HL-60/S4 treated with phorbol 12-myristate 13-acetate at 8.2 ng/mL for 4 days and 3 days (cell line): ENCODE results near the gene TTPAL.

Experiments
- in situ Hi-C: fragments of 300-500 bp; cut with MboI; formaldehyde crosslinking; loops from 2 replicates; pipeline ENCODE4 v1.15.0; 2022; ENCODE audit warnings: low sequenced_read_pairs

Gene TTPAL

GRCh38 chr20:44532981-44533331 lies 57.3 kb downstream of the TTPAL start:
- in situ Hi-C loops = no loop called here

- in situ Hi-C loops = no loop called here
Measured at GRCh38 chr20:44533928-44534327, 58.3 kb downstream of the TTPAL start.

GRCh38 chr20:44536175-44536574 lies 60.5 kb downstream of the TTPAL start:
- in situ Hi-C loops = no loop called here

GRCh38 chr20:44537993-44538392 lies 62.3 kb downstream of the TTPAL start:
- in situ Hi-C loops = no loop called here

- in situ Hi-C loops = no loop called here
Measured at GRCh38 chr20:44540834-44541233, 65.2 kb downstream of the TTPAL start.

GRCh38 chr20:44541992-44542391 lies 66.3 kb downstream of the TTPAL start:
- in situ Hi-C loops = no loop called here

- in situ Hi-C loops = no loop called here
Measured at GRCh38 chr20:44542890-44543289, 67.2 kb downstream of the TTPAL start.

- in situ Hi-C loops = no loop called here
Measured at GRCh38 chr20:44543358-44543757, 67.7 kb downstream of the TTPAL start.
